Natural killer cell treated with Interleukin-12 subunit alpha and Interleukin-12 subunit beta and Interleukin-15 and Interleukin-18, amount 100 ng/mL, for 72 hours (primary cell): ENCODE data around the gene SETD3. TPM values are rescaled to one million over a fixed set of nuclear protein-coding genes. Genes with fewer than 3 reads are reported as not detected.

Source experiments
- ATAC-seq, 2 donors: fragments of 150-1000 bp; cut with Tn5 transposase in 1 of 2; sonication (Bioruptor Pico), chemical (Tn5 transposase) in 1 of 2; 2 replicates each; pipeline ENCODE4 v1.10.0; 2021
- DNase-seq: peaks from one replicate; pipeline ENCODE4 v3.0.0; 2022; ENCODE audit warnings: low spot score
- H3K27ac Mint-ChIP-seq, 2 donors: 1 replicate in 1 of 2; 2 replicates in 1 of 2; pipeline ENCODE4 v1.8.0; 2022; ENCODE audit warnings: mixed read lengths in 2 of 2, mild to moderate bottlenecking in 1 of 2, moderate library complexity in 1 of 2
- H3K27me3 Mint-ChIP-seq, 2 donors: 1 replicate in 1 of 2; 2 replicates in 1 of 2; pipeline ENCODE4 v1.8.0; 2022; ENCODE audit warnings: mixed read lengths in 2 of 2
- H3K36me3 Mint-ChIP-seq: one replicate; pipeline ENCODE4 v1.8.0; 2022; ENCODE audit warnings: mixed read lengths
- H3K4me1 Mint-ChIP-seq, 2 donors: 1 replicate in 1 of 2; 2 replicates in 1 of 2; pipeline ENCODE4 v1.8.0; 2022; ENCODE audit warnings: low read depth in 2 of 2, mixed read lengths in 2 of 2, mild to moderate bottlenecking in 1 of 2
- H3K4me3 Mint-ChIP-seq: one replicate; pipeline ENCODE4 v1.8.0; 2022; ENCODE audit warnings: mixed read lengths
- H3K9me3 Mint-ChIP-seq: 2 replicates; pipeline ENCODE4 v1.8.0; 2022; ENCODE audit warnings: mixed read lengths
- total RNA-seq, 2 donors: library from RNA; stranded (reverse); gene quantifications; one replicate each; pipeline ENCODE4 v1.2.3, GENCODE V29; 2022

Gene SETD3
- total RNA-seq: 10 to 100 TPM; 80.6 to 96.7 TPM

- peak within 1 kb of the TSS; percentile 89 for H3K4me3 Mint-ChIP-seq
- peak within 1 kb of the TSS; percentile 91 to 97 for H3K27ac Mint-ChIP-seq
- H3K36me3 Mint-ChIP-seq: no peaks in the 10 kb centered on the region
- no peaks in the 10 kb centered on the region for H3K9me3 Mint-ChIP-seq
- H3K4me1 Mint-ChIP-seq: peaks cover 51 to 53% of the 10 kb centered on the region in 2 donors
- ATAC-seq (no peak), DNase-seq (peak; percentile 66)
- H3K27me3 Mint-ChIP-seq: no peaks in the 10 kb centered on the region
Measured at GRCh38 chr14:99479906-99480869, at the start of gene SETD3. TSS of gene SETD3 (minus strand) at chr14:99480859. CDS start at chr14:99465805, 15,054 bp downstream.

- no peaks in the 10 kb centered on the region for H3K4me1 Mint-ChIP-seq
- H3K27ac Mint-ChIP-seq: no peak overlapping the region
- no peak overlapping the region for H3K4me3 Mint-ChIP-seq
- H3K36me3 Mint-ChIP-seq: no peaks in the 10 kb centered on the region
- ATAC-seq (no peak), DNase-seq (no peak)
- H3K27me3 Mint-ChIP-seq: no peaks in the 10 kb centered on the region
- H3K9me3 Mint-ChIP-seq: no peaks in the 10 kb centered on the region
Measured at GRCh38 chr14:99529899-99530298, 49.2 kb upstream of the SETD3 start.

- Mint-ChIP-seq H3K27ac (no peak overlapping the region), H3K27me3 (no peaks in the 10 kb centered on the region), H3K4me1 (no peaks in the 10 kb centered on the region), H3K9me3 (no peaks in the 10 kb centered on the region), H3K4me3 (no peak overlapping the region), H3K36me3 (no peaks in the 10 kb centered on the region)
- no peak for DNase-seq
- ATAC-seq: no peak
Measured at GRCh38 chr14:99527427-99528076, 46.9 kb upstream of the SETD3 start.

GRCh38 chr14:99527026-99527425 lies 46.4 kb upstream of the SETD3 start:
- H3K36me3 Mint-ChIP-seq: no peaks in the 10 kb centered on the region
- H3K4me3 Mint-ChIP-seq: no peak overlapping the region
- ATAC-seq (no peak), DNase-seq (no peak)
- no peaks in the 10 kb centered on the region for H3K27me3 Mint-ChIP-seq
- no peaks in the 10 kb centered on the region for H3K4me1 Mint-ChIP-seq
- no peak overlapping the region for H3K27ac Mint-ChIP-seq
- H3K9me3 Mint-ChIP-seq: no peaks in the 10 kb centered on the region

GRCh38 chr14:99525699-99526080 lies 45.0 kb upstream of the SETD3 start:
- H3K27ac Mint-ChIP-seq: no peak overlapping the region
- no peak overlapping the region for H3K4me3 Mint-ChIP-seq
- ATAC-seq: no peak
- DNase-seq: no peak
- H3K27me3 Mint-ChIP-seq: no peaks in the 10 kb centered on the region
- H3K36me3 Mint-ChIP-seq: no peaks in the 10 kb centered on the region
- H3K4me1 Mint-ChIP-seq: no peaks in the 10 kb centered on the region
- H3K9me3 Mint-ChIP-seq: no peaks in the 10 kb centered on the region

- Mint-ChIP-seq H3K27me3 (no peaks in the 10 kb centered on the region), H3K9me3 (no peaks in the 10 kb centered on the region), H3K4me1 (no peaks in the 10 kb centered on the region), H3K36me3 (no peaks in the 10 kb centered on the region), H3K4me3 (no peak overlapping the region), H3K27ac (no peak overlapping the region)
- no peak for DNase-seq
- ATAC-seq: no peak
Measured at GRCh38 chr14:99524804-99525698, 44.4 kb upstream of the SETD3 start.

- Mint-ChIP-seq H3K27me3 (no peaks in the 10 kb centered on the region), H3K27ac (no peak overlapping the region), H3K36me3 (no peaks in the 10 kb centered on the region), H3K4me1 (no peaks in the 10 kb centered on the region), H3K9me3 (no peaks in the 10 kb centered on the region), H3K4me3 (no peak overlapping the region)
- DNase-seq (no peak), ATAC-seq (no peak)
Measured at GRCh38 chr14:99524091-99524661, 43.5 kb upstream of the SETD3 start.

GRCh38 chr14:99523704-99524055 lies 43.0 kb upstream of the SETD3 start:
- H3K27ac Mint-ChIP-seq: no peak overlapping the region
- no peaks in the 10 kb centered on the region for H3K27me3 Mint-ChIP-seq
- H3K36me3 Mint-ChIP-seq: no peaks in the 10 kb centered on the region
- H3K9me3 Mint-ChIP-seq: no peaks in the 10 kb centered on the region
- no peaks in the 10 kb centered on the region for H3K4me1 Mint-ChIP-seq
- ATAC-seq (no peak), DNase-seq (no peak)
- no peak overlapping the region for H3K4me3 Mint-ChIP-seq

- no peaks in the 10 kb centered on the region for H3K9me3 Mint-ChIP-seq
- H3K27me3 Mint-ChIP-seq: no peaks in the 10 kb centered on the region
- no peaks in the 10 kb centered on the region for H3K4me1 Mint-ChIP-seq
- H3K27ac Mint-ChIP-seq: no peak overlapping the region
- ATAC-seq: no peak
- no peak for DNase-seq
- H3K36me3 Mint-ChIP-seq: no peaks in the 10 kb centered on the region
- no peak overlapping the region for H3K4me3 Mint-ChIP-seq
Measured at GRCh38 chr14:99522934-99523703, 42.5 kb upstream of the SETD3 start.

GRCh38 chr14:99522457-99522891 lies 41.8 kb upstream of the SETD3 start:
- H3K4me1 Mint-ChIP-seq: no peaks in the 10 kb centered on the region
- ATAC-seq (no peak), DNase-seq (no peak)
- no peaks in the 10 kb centered on the region for H3K36me3 Mint-ChIP-seq
- H3K27ac Mint-ChIP-seq: no peak overlapping the region
- no peaks in the 10 kb centered on the region for H3K9me3 Mint-ChIP-seq
- H3K27me3 Mint-ChIP-seq: no peaks in the 10 kb centered on the region
- no peak overlapping the region for H3K4me3 Mint-ChIP-seq

GRCh38 chr14:99522025-99522401 lies 41.4 kb upstream of the SETD3 start:
- Mint-ChIP-seq H3K9me3 (no peaks in the 10 kb centered on the region), H3K4me3 (no peak overlapping the region), H3K27me3 (no peaks in the 10 kb centered on the region), H3K4me1 (no peaks in the 10 kb centered on the region), H3K36me3 (no peaks in the 10 kb centered on the region), H3K27ac (no peak overlapping the region)
- no peak for DNase-seq
- ATAC-seq: no peak

GRCh38 chr14:99521176-99522024 lies 40.7 kb upstream of the SETD3 start:
- Mint-ChIP-seq H3K9me3 (no peaks in the 10 kb centered on the region), H3K4me3 (no peak overlapping the region), H3K36me3 (no peaks in the 10 kb centered on the region), H3K27ac (no peak overlapping the region), H3K27me3 (no peaks in the 10 kb centered on the region), H3K4me1 (no peaks in the 10 kb centered on the region)
- ATAC-seq (no peak), DNase-seq (no peak)
